ENCODE measurements around the gene HRH1.

The HRH1 gene

DNA sequence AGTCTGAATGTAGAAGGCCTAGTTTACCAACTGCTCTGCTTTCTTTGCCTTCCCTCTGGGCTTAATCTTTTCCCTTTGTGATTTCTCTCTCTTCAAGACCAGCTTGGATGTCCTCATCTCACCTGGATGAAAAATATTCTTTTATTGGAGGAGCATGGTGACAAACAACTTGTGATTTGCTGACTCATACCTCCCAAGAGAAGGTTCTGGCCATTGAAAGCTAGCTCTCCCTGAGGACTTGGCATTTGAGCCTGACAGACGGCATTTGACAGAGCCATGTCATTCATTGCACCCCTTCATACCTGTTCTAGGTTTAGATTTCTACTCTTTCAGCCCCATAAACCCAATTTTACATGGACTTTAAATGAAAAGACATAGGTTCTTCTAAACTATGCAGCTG lies 151.2 kb downstream of the HRH1 start:
- no peaks in the 10 kb centered on the region for H3K9me3 ChIP-seq (ENCODE audit: severe bottlenecking)
- H3K27me3 ChIP-seq (ENCODE audit: insufficient read depth, poor library complexity, severe bottlenecking) = no peaks in the 10 kb centered on the region
- H3K4me3 ChIP-seq (ENCODE audit: severe bottlenecking) = no peak overlapping the region
- ATAC-seq (ENCODE audit: low read depth) = no peak
- no peak for DNase-seq (ENCODE audit: low spot score)
- H3K27ac ChIP-seq (ENCODE audit: poor library complexity, severe bottlenecking) = no peak overlapping the region
- H3K36me3 ChIP-seq (ENCODE audit: low read depth) = peaks cover 71% of the 10 kb centered on the region
- TF ChIP-seq, protein P1, sequence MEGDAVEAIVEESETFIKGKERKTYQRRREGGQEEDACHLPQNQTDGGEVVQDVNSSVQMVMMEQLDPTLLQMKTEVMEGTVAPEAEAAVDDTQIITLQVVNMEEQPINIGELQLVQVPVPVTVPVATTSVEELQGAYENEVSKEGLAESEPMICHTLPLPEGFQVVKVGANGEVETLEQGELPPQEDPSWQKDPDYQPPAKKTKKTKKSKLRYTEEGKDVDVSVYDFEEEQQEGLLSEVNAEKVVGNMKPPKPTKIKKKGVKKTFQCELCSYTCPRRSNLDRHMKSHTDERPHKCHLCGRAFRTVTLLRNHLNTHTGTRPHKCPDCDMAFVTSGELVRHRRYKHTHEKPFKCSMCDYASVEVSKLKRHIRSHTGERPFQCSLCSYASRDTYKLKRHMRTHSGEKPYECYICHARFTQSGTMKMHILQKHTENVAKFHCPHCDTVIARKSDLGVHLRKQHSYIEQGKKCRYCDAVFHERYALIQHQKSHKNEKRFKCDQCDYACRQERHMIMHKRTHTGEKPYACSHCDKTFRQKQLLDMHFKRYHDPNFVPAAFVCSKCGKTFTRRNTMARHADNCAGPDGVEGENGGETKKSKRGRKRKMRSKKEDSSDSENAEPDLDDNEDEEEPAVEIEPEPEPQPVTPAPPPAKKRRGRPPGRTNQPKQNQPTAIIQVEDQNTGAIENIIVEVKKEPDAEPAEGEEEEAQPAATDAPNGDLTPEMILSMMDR (IDR thresholded peaks at IDR 0.05; ENCODE audit: poor library complexity, severe bottlenecking) = no peak
- no peaks in the 10 kb centered on the region for H3K4me1 ChIP-seq (ENCODE audit: insufficient read depth, poor library complexity, severe bottlenecking)

DNA sequence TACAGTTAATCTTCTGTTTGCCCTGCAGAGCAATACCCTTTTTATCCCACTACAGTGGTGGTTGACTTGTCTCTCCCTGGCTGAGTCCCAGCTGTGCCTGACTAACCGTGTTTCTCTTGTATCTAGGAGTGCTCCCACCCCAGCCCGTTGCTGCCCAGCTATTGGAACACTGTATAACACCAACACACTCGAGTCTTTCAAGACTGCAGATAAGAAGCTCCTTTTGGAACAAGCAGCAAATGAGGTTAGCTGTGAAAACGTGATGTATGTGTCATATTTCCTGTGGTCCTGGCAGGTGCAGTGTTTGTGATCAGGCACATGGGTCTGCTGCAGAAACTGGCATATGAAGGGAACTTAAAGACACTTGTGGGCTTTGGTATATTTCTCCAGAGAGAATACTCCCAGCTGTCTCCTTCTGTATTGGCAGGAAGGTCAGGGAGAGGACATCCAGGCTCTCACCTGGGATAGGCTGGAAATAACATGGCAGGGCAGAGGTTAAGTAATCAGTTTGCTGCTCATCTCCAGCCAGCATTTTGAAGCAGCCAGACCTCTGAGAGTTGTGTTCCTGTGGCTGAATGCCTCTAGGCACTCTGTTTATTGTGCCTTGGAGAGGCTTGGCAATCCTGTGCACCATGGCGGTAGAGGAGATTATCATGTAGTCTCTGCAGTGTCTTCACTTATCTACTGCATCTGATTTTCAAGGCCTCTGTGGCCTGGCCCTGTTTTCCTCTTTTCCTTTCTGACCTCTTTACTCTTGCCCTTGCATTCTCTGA lies 152.7 kb downstream of the HRH1 start:
- DNase-seq (ENCODE audit: low spot score) (no peak), ATAC-seq (ENCODE audit: low read depth) (no peak)
- Histone ChIP-seq H3K9me3 (ENCODE audit: severe bottlenecking) (no peaks in the 10 kb centered on the region), H3K27me3 (ENCODE audit: insufficient read depth, poor library complexity, severe bottlenecking) (no peaks in the 10 kb centered on the region), H3K27ac (ENCODE audit: poor library complexity, severe bottlenecking) (no peak overlapping the region), H3K36me3 (ENCODE audit: low read depth) (peaks cover 69% of the 10 kb centered on the region), H3K4me3 (ENCODE audit: severe bottlenecking) (no peak overlapping the region), H3K4me1 (ENCODE audit: insufficient read depth, poor library complexity, severe bottlenecking) (no peaks in the 10 kb centered on the region)
- TF ChIP-seq, protein P1 (IDR thresholded peaks at IDR 0.05; ENCODE audit: poor library complexity, severe bottlenecking) = no peak

DNA sequence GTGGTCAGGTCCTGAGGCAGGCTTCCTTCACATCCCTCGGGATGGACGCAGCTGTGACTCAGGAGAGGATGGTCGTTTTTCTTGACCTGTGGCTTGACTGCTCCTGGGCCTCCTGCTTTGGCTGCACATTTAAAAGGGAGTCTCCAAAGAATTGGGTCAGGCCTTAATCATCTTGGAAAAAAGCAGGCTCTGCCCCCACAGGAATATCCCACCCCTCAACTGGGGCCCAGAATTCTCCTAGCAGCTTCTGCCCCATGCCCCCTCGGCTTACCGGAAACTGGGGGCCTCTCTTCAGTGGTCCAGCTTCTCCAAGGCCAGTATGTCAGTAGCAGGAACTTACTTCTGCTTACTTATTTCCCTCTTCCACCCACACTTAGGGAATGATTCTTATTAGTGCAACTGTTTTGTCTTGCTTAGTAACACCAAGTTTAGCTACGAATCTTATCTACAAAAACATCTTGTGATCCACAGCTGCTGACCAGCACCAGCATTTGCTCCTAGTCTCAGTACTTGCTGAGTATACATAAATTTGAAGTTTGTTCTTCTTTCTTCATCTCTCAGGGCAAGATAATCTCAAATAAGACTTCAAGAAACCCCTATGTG lies 153.6 kb downstream of the HRH1 start:
- Histone ChIP-seq H3K27ac (ENCODE audit: poor library complexity, severe bottlenecking) (no peak overlapping the region), H3K36me3 (ENCODE audit: low read depth) (peaks cover 69% of the 10 kb centered on the region), H3K27me3 (ENCODE audit: insufficient read depth, poor library complexity, severe bottlenecking) (no peaks in the 10 kb centered on the region), H3K4me1 (ENCODE audit: insufficient read depth, poor library complexity, severe bottlenecking) (no peaks in the 10 kb centered on the region), H3K9me3 (ENCODE audit: severe bottlenecking) (no peaks in the 10 kb centered on the region), H3K4me3 (ENCODE audit: severe bottlenecking) (no peak overlapping the region)
- TF ChIP-seq, protein P1 (IDR thresholded peaks at IDR 0.05; ENCODE audit: poor library complexity, severe bottlenecking) = no peak
- DNase-seq (ENCODE audit: low spot score) = no peak
- ATAC-seq (ENCODE audit: low read depth) = no peak

DNA sequence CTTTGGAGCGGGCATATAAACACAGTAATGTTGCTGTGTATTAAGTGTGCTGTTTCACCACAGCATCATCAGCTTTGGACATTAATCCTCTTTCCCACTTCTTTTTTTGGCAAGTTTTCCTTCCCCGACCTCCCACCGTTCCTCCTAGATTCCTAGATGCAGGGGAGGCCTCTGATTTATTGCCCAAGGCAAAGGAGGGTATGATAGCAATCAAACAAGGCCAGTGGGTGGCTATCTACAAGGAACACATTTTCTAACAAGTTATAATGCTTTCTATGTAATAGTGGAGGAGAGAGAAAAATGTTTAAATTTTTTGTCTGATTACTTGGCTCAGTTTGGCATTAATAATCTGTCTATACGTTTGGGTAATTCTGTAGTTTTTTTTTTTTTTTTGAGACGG lies 156.0 kb downstream of the HRH1 start:
- DNase-seq (ENCODE audit: low spot score) = no peak
- ATAC-seq (ENCODE audit: low read depth) = no peak
- peaks cover 82% of the 10 kb centered on the region for H3K36me3 ChIP-seq (ENCODE audit: low read depth)

More for the DNA sequence above, 156.0 kb downstream of the HRH1 start:
- H3K9me3 ChIP-seq (ENCODE audit: severe bottlenecking) = no peaks in the 10 kb centered on the region
- H3K4me1 ChIP-seq (ENCODE audit: insufficient read depth, poor library complexity, severe bottlenecking) = no peaks in the 10 kb centered on the region
- TF ChIP-seq, protein P1 (IDR thresholded peaks at IDR 0.05; ENCODE audit: poor library complexity, severe bottlenecking) = no peak
- H3K4me3 ChIP-seq (ENCODE audit: severe bottlenecking) = no peak overlapping the region
- no peak overlapping the region for H3K27ac ChIP-seq (ENCODE audit: poor library complexity, severe bottlenecking)
- no peaks in the 10 kb centered on the region for H3K27me3 ChIP-seq (ENCODE audit: insufficient read depth, poor library complexity, severe bottlenecking)

Measured in RWPE2 (cell line).